Type B pancreatic cell (in vitro differentiated cells): ENCODE data around the gene ANKRD23. TPM values are rescaled to one million over a fixed set of nuclear protein-coding genes. Genes with fewer than 3 reads are reported as not detected.
"Not testable (repeated sequence)": the region's sequence is repeated elsewhere in the genome, so short reads cannot be mapped to it uniquely, and the experiment has no call there.

ENCODE experiments used
- DNase-seq: peaks from one replicate; pipeline ENCODE4 v3.0.0; 2021; ENCODE audit warnings: mixed read lengths; ENCODE audit not compliant: unreplicated experiment; ENCODE audit errors: extremely low spot score
- H3K27ac Mint-ChIP-seq: 2 replicates; pipeline ENCODE4 v1.8.0; 2021; ENCODE audit warnings: mild to moderate bottlenecking, mixed read lengths
- H3K27me3 Mint-ChIP-seq: 2 replicates; pipeline ENCODE4 v1.8.0; 2021; ENCODE audit warnings: mixed read lengths
- H3K36me3 Mint-ChIP-seq: 2 replicates; pipeline ENCODE4 v1.8.0; 2021; ENCODE audit warnings: mixed read lengths
- H3K4me1 Mint-ChIP-seq: one replicate; pipeline ENCODE4 v1.8.0; 2021; ENCODE audit warnings: mixed read lengths; ENCODE audit not compliant: unreplicated experiment
- H3K4me3 Mint-ChIP-seq: 2 replicates; pipeline ENCODE4 v1.8.0; 2021; ENCODE audit warnings: mild to moderate bottlenecking, mixed read lengths
- H3K9me3 Mint-ChIP-seq: 2 replicates; pipeline ENCODE4 v1.8.0; 2021; ENCODE audit warnings: mixed read lengths
- CTCF ChIP-seq: fragments of 200-600 bp; sonication (generic); conservative IDR thresholded peaks from 2 replicates; pipeline ENCODE4 v1.5.0; 2021; ENCODE audit warnings: antibody characterized with exemption, mild to moderate bottlenecking
- long read RNA-seq: library from polyadenylated mRNA; unstranded; transcript quantifications from one replicate; pipeline ENCODE4 v2.0.0, GENCODE V29; 2020
- total RNA-seq: library from RNA; stranded (reverse); gene quantifications from 2 replicates; pipeline ENCODE4 v1.2.1, GENCODE V29; 2021; ENCODE audit warnings: low replicate concordance

ANKRD23 gene
- total RNA-seq = 6.1 and 8.1 TPM in 2 replicates
- long read RNA-seq, partial matches to known transcripts = 0 of 3 reads
- long read RNA-seq, other reads (novel, unspliced or antisense) = 3 of 3 reads

GRCh38 chr2:96843538-96844268 is at the start of gene ANKRD23:
Gene ANKRD23 (minus strand): TSS chr2:96844021. CDS start chr2:96843992, 29 bp downstream.
- Mint-ChIP-seq H3K9me3 (no peaks in the 10 kb centered on the region), H3K27me3 (no peaks in the 10 kb centered on the region), H3K36me3 (peaks cover 16% of the 10 kb centered on the region), H3K4me3 (no peak within 1 kb of the TSS), H3K4me1 (peaks cover 14% of the 10 kb centered on the region), H3K27ac (no peak within 1 kb of the TSS)
- no peak for TF ChIP-seq CTCF
- no peak for DNase-seq

- Mint-ChIP-seq H3K4me1 (peaks cover 55% of the 10 kb centered on the region), H3K4me3 (peak overlapping the region; percentile 51), H3K36me3 (no peaks in the 10 kb centered on the region), H3K9me3 (no peaks in the 10 kb centered on the region), H3K27me3 (no peaks in the 10 kb centered on the region), H3K27ac (peak overlapping the region; percentile 12)
- DNase-seq = no peak
- no peak for TF ChIP-seq CTCF
Observed at GRCh38 chr2:96891591-96892333, 47.9 kb upstream of the ANKRD23 start.

GRCh38 chr2:96890726-96891385 is 47.0 kb upstream of the ANKRD23 start:
- TF ChIP-seq CTCF = no peak
- Mint-ChIP-seq H3K4me3 (no peak overlapping the region), H3K27ac (peak overlapping the region; percentile 51), H3K27me3 (no peaks in the 10 kb centered on the region), H3K4me1 (peaks cover 54% of the 10 kb centered on the region), H3K9me3 (no peaks in the 10 kb centered on the region), H3K36me3 (no peaks in the 10 kb centered on the region)
- DNase-seq = no peak

- TF ChIP-seq CTCF = no peak
- Mint-ChIP-seq H3K27ac (peak overlapping the region; percentile 51), H3K4me1 (peaks cover 53% of the 10 kb centered on the region), H3K4me3 (no peak overlapping the region), H3K36me3 (no peaks in the 10 kb centered on the region), H3K9me3 (no peaks in the 10 kb centered on the region), H3K27me3 (no peaks in the 10 kb centered on the region)
- DNase-seq = no peak
Observed at GRCh38 chr2:96890252-96890651, 46.4 kb upstream of the ANKRD23 start.

GRCh38 chr2:96889502-96889901 is 45.7 kb upstream of the ANKRD23 start:
- H3K9me3 Mint-ChIP-seq, H3K36me3 Mint-ChIP-seq, DNase-seq, H3K4me3 Mint-ChIP-seq, H3K27me3 Mint-ChIP-seq: not testable (repeated sequence)
- Mint-ChIP-seq H3K4me1 (peaks cover 53% of the 10 kb centered on the region), H3K27ac (peak overlapping the region; percentile 91)
